ENCODE measurements around the gene TMEM170A. TPM values are rescaled to one million over a fixed set of nuclear protein-coding genes. Genes with fewer than 3 reads are reported as not detected.

The TMEM170A gene
- total RNA-seq, 4 donors from 2014 or later, result 7.9 to 9.8 (median 8.6) TPM

- in situ Hi-C loops (cut with MboI; ENCODE audit: low sequenced_read_pairs in 4 of 4) (loop anchor here in 1 of 4 donors (25.0 kb wide), 1 partner anchor 436 kb away; the partner anchor contains the start of genes WDR59 and ZNRF1), intact Hi-C loops (cut with DNase I; ENCODE audit: low total_unique reads) (no loop called here)
- Histone ChIP-seq H3K9me3 (no peaks in the 10 kb centered on the region), H3K27ac (no peak overlapping the region), H3K4me3 (no peak overlapping the region), H3K36me3 (no peaks in the 10 kb centered on the region), H3K4me1 (peaks cover 14 to 19% of the 10 kb centered on the region in 2 donors), H3K27me3 (no peaks in the 10 kb centered on the region)
- TF ChIP-seq CTCF (IDR thresholded peaks at IDR 0.05 in 4 of 5, conservative IDR thresholded peaks at IDR 0.05 in 1 of 5), result no peak
- no peak for ATAC-seq
- no peak for DNase-seq
Observed at GRCh38 chr16:75423723-75424104, 40.8 kb downstream of the TMEM170A start.

- no peaks in the 10 kb centered on the region for H3K36me3 ChIP-seq
- no peak overlapping the region for H3K4me3 ChIP-seq
- in situ Hi-C loops (cut with MboI; ENCODE audit: low sequenced_read_pairs in 4 of 4), result loop anchor here in 1 of 4 donors (25.0 kb wide), 1 partner anchor 434 kb away; the partner anchor contains the start of genes WDR59 and ZNRF1
- H3K27me3 ChIP-seq, result no peaks in the 10 kb centered on the region
- ATAC-seq (no peak), DNase-seq (no peak)
- peaks cover 16 to 24% of the 10 kb centered on the region in 2 donors for H3K4me1 ChIP-seq
- intact Hi-C loops (cut with DNase I; ENCODE audit: low total_unique reads), result no loop called here
- TF ChIP-seq CTCF (IDR thresholded peaks at IDR 0.05 in 4 of 5, conservative IDR thresholded peaks at IDR 0.05 in 1 of 5), result no peak
- no peak for TF ChIP-seq POLR2A (IDR thresholded peaks at IDR 0.05)
- H3K27ac ChIP-seq, result no peak overlapping the region
- H3K9me3 ChIP-seq, result no peaks in the 10 kb centered on the region
Observed at GRCh38 chr16:75421820-75422126, 42.7 kb downstream of the TMEM170A start.

- Histone ChIP-seq H3K27ac (no peak overlapping the region), H3K9me3 (no peaks in the 10 kb centered on the region), H3K36me3 (no peaks in the 10 kb centered on the region), H3K27me3 (no peaks in the 10 kb centered on the region), H3K4me3 (no peak overlapping the region), H3K4me1 (peaks cover 16 to 24% of the 10 kb centered on the region in 2 donors)
- DNase-seq (no peak), ATAC-seq (no peak)
- TF ChIP-seq CTCF (IDR thresholded peaks at IDR 0.05 in 4 of 5, conservative IDR thresholded peaks at IDR 0.05 in 1 of 5), result no peak
- TF ChIP-seq POLR2A (IDR thresholded peaks at IDR 0.05), result no peak
- in situ Hi-C loops (cut with MboI; ENCODE audit: low sequenced_read_pairs in 4 of 4) (loop anchor here in 1 of 4 donors (25.0 kb wide), 1 partner anchor 434 kb away; the partner anchor contains the start of genes WDR59 and ZNRF1), intact Hi-C loops (cut with DNase I; ENCODE audit: low total_unique reads) (no loop called here)
Observed at GRCh38 chr16:75420987-75421819, 43.3 kb downstream of the TMEM170A start.

GRCh38 chr16:75416904-75417565, 47.5 kb downstream of the TMEM170A start:
- Histone ChIP-seq H3K9me3 (no peaks in the 10 kb centered on the region), H3K36me3 (peaks cover 0 to 4% of the 10 kb centered on the region in 2 donors), H3K4me1 (peaks cover 13 to 24% of the 10 kb centered on the region in 2 donors), H3K4me3 (no peak overlapping the region), H3K27ac (no peak overlapping the region), H3K27me3 (no peaks in the 10 kb centered on the region)
- intact Hi-C loops (cut with DNase I; ENCODE audit: low total_unique reads) (no loop called here), in situ Hi-C loops (cut with MboI; ENCODE audit: low sequenced_read_pairs in 4 of 4) (loop anchor here in 1 of 4 donors (25.0 kb wide), 1 partner anchor 430 kb away; the partner anchor contains the start of genes WDR59 and ZNRF1)
- ATAC-seq (no peak), DNase-seq (no peak)
- no peak for TF ChIP-seq POLR2A (IDR thresholded peaks at IDR 0.05)
- TF ChIP-seq CTCF (IDR thresholded peaks at IDR 0.05 in 4 of 5, conservative IDR thresholded peaks at IDR 0.05 in 1 of 5), result no peak

Data from gastrocnemius medialis (tissue), 4 donors.